GM20431 (cell line): ENCODE measurements around the gene ATXN7L1.

Experiments
- in situ Hi-C: fragments of 300-500 bp; cut with MseI, MboI; formaldehyde crosslinking; loops from one replicate; pipeline ENCODE4 v1.15.0; 2020; ENCODE audit warnings: low sequenced_read_pairs; ENCODE audit not compliant: unreplicated experiment

Gene ATXN7L1

DNA sequence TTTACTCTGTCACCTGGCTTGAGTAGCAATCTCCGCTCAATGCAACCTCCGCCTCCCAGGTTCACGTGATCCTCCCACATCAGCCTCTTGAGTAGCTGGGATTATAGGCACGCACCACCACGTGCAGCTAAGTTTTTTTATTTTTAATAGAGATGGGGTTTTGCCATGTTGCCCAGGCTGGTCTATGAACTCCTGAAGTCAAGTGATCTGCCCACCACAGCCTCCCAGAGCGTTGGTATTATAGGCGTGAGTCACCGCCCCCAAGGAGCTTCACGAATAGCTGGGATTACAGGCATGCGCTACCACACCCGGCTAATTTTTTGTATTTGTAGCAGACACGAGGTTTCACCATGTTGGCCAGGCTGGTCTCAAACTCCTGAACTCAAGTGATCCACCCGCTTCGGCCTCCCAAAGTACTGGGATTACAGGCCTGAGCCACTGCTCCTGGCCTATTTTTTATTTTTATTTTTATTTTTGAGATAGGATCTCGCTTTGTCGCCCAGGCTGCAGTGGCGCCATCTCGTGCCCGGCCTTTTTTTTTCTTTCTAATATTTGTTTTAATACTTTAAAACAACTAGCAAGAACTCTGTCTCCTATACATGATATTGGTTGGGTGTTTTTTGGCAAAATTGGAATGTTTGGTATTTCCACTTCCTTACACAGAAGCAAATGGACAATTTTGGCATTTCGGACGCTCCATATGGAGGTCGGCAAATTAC lies 296.2 kb downstream of the ATXN7L1 start:
- in situ Hi-C loops, result no loop called here

DNA sequence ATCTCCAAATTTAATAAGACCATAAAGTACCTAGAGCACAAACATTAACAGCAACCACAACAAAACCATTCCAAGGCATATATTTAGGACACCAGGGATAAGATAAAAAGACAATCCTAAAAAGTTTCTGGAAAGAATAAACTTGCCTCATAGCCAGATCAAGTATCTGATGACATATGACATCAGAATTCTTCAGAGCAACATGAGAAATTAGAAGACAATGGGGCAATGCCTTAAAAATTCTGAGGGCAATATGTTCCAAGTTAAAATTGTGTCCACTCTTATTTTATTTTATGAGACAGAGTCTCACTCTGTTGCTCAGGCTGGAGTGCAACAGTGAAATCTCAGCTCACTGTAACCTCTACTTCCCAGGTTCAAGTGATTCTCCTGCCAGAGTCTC lies 297.9 kb downstream of the ATXN7L1 start:
- in situ Hi-C loops, result no loop called here

DNA sequence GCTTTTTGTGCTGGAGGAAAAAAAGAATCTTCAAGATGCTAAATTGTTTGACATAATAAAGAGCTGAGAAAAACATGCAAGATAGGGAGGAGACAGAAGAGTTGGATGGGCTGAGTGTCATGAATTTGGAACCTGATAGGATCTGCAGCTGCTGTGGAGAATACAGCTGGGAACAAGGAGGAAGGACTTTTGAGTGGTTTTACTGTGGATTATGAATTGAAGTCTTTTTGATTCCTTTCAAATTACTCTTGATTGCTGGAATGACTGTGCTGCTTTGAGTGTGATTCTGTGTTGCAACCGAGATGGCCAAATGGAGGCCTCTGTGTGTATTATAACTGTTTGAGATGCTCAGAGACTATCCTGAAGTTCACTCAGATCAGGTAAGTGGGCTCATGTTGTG lies 299.1 kb downstream of the ATXN7L1 start:
- in situ Hi-C loops, result no loop called here

DNA sequence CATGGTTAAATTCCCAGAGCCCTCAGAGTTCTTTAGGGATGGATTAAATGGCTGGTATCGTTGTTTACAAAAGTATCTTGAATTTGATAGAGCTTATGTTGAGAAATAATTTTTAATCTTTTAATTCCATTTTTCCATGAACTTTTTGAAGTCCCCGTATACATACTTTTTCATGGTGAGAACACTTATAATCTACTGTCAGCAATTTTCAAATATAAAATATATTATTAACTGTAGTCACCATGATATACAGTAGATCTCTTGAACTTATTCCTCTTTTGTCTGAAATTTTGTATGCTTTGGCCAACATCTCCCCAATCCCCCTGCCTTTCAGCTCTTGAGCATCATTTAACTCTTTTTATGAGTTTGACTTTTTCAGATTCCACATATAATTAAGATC lies 304.5 kb downstream of the ATXN7L1 start:
- in situ Hi-C loops, result no loop called here

DNA sequence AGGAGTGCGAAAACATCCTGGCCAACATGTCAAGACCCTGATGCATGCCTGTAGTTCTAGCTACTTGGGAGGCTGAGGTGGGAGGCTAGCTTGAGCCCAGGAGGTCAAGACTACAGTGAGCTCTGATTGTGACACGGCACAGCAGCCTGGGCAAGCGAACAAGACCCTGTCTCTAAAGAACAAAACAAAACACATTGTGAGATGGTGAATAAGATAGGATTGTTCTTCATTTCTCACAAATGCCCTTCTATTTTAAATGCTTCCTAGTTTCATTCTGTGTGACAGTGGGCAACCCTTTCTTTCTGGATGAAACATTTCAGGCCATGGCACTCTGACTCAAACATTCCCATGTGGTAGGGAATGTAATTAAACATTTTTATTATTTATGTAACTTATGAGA lies 308.6 kb downstream of the ATXN7L1 start:
- in situ Hi-C loops, result no loop called here

DNA sequence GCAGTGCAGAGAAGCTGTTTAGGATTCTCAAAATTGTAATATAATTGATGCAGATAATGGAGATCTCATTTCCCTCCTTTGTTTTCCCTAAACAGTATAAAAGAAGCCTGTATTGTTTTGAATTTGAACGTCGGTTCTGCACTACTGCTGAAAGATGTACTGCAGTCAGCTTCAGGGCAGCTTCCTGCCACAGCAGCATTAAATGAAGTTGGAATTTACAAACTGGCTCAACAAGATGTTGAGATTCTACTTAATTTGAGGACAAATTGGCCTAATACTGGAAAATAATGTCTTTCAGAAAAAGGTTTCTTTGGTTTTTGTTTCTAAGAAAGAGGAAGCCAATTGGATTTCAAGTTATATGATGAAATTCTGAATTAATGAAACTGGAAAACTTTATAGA lies 309.4 kb downstream of the ATXN7L1 start:
- in situ Hi-C loops, result no loop called here

DNA sequence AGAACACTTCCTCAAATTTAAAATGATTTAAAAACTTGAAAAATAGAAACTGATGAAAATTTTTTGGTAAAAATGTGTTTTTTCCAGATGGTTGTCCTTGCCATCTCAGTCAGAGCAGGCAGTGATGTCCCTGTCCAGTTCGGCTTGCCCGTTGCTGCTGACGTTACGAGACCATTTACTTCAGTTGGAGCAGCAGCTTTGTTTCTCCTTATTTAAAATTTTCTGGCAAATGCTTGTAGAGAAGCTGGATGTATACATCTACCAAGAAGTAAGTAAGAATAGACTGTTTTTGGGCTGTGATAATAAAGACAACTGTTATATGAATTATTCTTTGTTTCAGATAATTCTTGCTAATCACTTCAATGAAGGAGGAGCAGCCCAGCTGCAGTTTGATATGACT lies 311.2 kb downstream of the ATXN7L1 start:
- in situ Hi-C loops, result no loop called here

DNA sequence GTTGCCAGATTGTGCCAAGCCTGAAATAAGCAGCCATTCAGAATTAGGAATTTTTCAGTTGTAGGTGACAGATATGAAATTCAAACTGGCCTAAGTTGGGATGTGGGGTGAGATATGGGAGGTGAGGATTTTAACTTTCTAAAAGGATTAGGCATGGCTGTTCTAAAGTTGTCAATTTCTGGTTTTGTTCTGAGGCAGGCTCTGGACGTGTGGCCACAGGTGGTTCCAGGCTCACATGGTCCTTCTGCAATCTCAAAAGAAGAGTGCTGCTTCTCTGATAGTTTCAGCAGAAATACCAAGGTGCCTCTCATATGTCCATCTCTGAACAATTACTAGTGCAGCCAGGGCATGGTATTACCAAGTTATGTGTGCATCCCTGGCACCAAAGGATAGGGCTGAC lies 316.5 kb downstream of the ATXN7L1 start:
- in situ Hi-C loops, result no loop called here
